Endothelial cell of umbilical vein (primary cell): ENCODE data around the gene CST9L. TPM values are rescaled to one million over a fixed set of nuclear protein-coding genes. Genes with fewer than 3 reads are reported as not detected.

ENCODE experiments used
- BruUV-seq: library from RNA; stranded (reverse); fragments of 400-500 nt; replicated peaks from 2 replicates; lab custom pipeline; 2021; lab: Mats Ljungman, UMichigan
- CTCF ChIA-PET: fragments of 300-600, 350-600 bp; sonication (Branson Sonifier 250); formaldehyde crosslinking; loops from one replicate; lab custom pipeline; 2021; ENCODE audit warnings: antibody characterized with exemption, inconsistent platforms; lab: Charles Lee
- POLR2A ChIA-PET: fragments of 300-600, 350-600 bp; sonication (Branson Sonifier 250); formaldehyde crosslinking; loops from one replicate; lab custom pipeline; 2021; ENCODE audit warnings: antibody characterized with exemption, inconsistent platforms; lab: Charles Lee
- DNase-seq: peaks from one replicate; pipeline ENCODE4 v3.0.0-alpha.2; 2011; ENCODE audit warnings: low read depth, low spot score
- FAIRE-seq: peaks from 2 replicates; lab custom pipeline; 2011; peaks lifted over from hg19 to GRCh38; lab: Jason Lieb, UNC
- H2AFZ ChIP-seq: 2 replicates; pipeline ENCODE4 v1.6.0; 2012; ENCODE audit warnings: low read depth, low read length, control low read depth, inconsistent platforms
- H3K27ac ChIP-seq: 2 replicates; pipeline ENCODE4 v1.5.1; 2011; ENCODE audit warnings: low read depth, mild to moderate bottlenecking, control low read depth, low read length, moderate library complexity; ENCODE audit not compliant: insufficient read depth
- H3K27me3 ChIP-seq, 2 experiments: 2 replicates each; pipeline versions ENCODE4 v1.6.0 to v1.6.1; 2011; ENCODE audit warnings: low read length in 2 of 2, mixed read lengths in 1 of 2; ENCODE audit not compliant: control insufficient read depth in 2 of 2, insufficient read depth in 2 of 2
- H3K36me3 ChIP-seq, 2 experiments: 2 replicates in 1 of 2; 3 replicates in 1 of 2; pipeline ENCODE4 v1.5.1; 2011; ENCODE audit warnings: low read length in 2 of 2, mild to moderate bottlenecking in 1 of 2, moderate library complexity in 1 of 2; ENCODE audit not compliant: control insufficient read depth in 2 of 2, insufficient read depth in 2 of 2; ENCODE audit errors: extremely low read depth in 1 of 2
- H3K4me1 ChIP-seq: 3 replicates; pipeline ENCODE4 v1.5.1; 2011; ENCODE audit warnings: mild to moderate bottlenecking, low read length; ENCODE audit not compliant: control insufficient read depth, insufficient read depth; ENCODE audit errors: extremely low read depth
- H3K4me2 ChIP-seq: 2 replicates; pipeline ENCODE4 v1.6.1; 2011; ENCODE audit warnings: low read length, control low read depth, mixed read lengths; ENCODE audit not compliant: insufficient read depth
- H3K4me3 ChIP-seq, 3 experiments: fragments of 200-600 bp in 1 of 3; sonication (generic), shearing (Covaris generic) in 1 of 3; replicated peaks in 1 of 3; 2 replicates each; pipeline ENCODE4 v1.5.1; 2011 to 2016; ENCODE audit warnings: control low read depth in 3 of 3, low read length in 3 of 3, mild to moderate bottlenecking in 2 of 3, inconsistent platforms in 1 of 3, low read depth in 1 of 3, moderate library complexity in 1 of 3; ENCODE audit not compliant: insufficient read depth in 1 of 3
- H3K79me2 ChIP-seq: 2 replicates; pipeline ENCODE4 v1.6.0; 2012; ENCODE audit warnings: low read length, inconsistent platforms; ENCODE audit not compliant: control insufficient read depth, insufficient read depth
- H3K9ac ChIP-seq: replicated peaks from 2 replicates; pipeline ENCODE3; 2011; ENCODE audit warnings: low read length, control low read depth; ENCODE audit not compliant: insufficient read depth; ENCODE audit errors: extremely low read depth
- H3K9me1 ChIP-seq: replicated peaks from 3 replicates; pipeline ENCODE4 v1.6.0; 2011; ENCODE audit warnings: mild to moderate bottlenecking, low read length; ENCODE audit not compliant: control insufficient read depth, insufficient read depth; ENCODE audit errors: extremely low read depth
- H3K9me3 ChIP-seq: replicated peaks from 2 replicates; pipeline ENCODE4 v1.5.1; 2012; ENCODE audit warnings: low read length, inconsistent platforms; ENCODE audit not compliant: control insufficient read depth, insufficient read depth
- H4K20me1 ChIP-seq: replicated peaks from 2 replicates; pipeline ENCODE3; 2011; ENCODE audit warnings: mild to moderate bottlenecking, low read length; ENCODE audit not compliant: control insufficient read depth, insufficient read depth; ENCODE audit errors: extremely low read depth
- EZH2 ChIP-seq: IDR thresholded peaks from 2 replicates; pipeline ENCODE4 v1.6.1; 2012; ENCODE audit warnings: borderline replicate concordance, low read depth, mild to moderate bottlenecking, moderate library complexity, low read length, inconsistent platforms; ENCODE audit not compliant: severe bottlenecking
- FOS ChIP-seq: IDR thresholded peaks from 2 replicates; pipeline ENCODE4 v1.6.1; 2011; ENCODE audit warnings: mild to moderate bottlenecking, low read length, moderate library complexity, borderline replicate concordance; ENCODE audit not compliant: insufficient read depth
- GATA2 ChIP-seq: IDR thresholded peaks from 2 replicates; pipeline ENCODE4 v1.7.0; 2011; ENCODE audit warnings: low read depth, mild to moderate bottlenecking, moderate library complexity, mixed read lengths, low read length; ENCODE audit not compliant: insufficient read length, insufficient read depth
- JUN ChIP-seq: IDR thresholded peaks from 2 replicates; pipeline ENCODE4 v1.6.1; 2011; ENCODE audit warnings: borderline replicate concordance, low read depth; ENCODE audit not compliant: insufficient read length, insufficient read depth
- MYC ChIP-seq: IDR thresholded peaks from one replicate; pipeline ENCODE4 v1.6.1; 2011; ENCODE audit warnings: mild to moderate bottlenecking, low read depth, low read length
- POLR2A ChIP-seq: IDR thresholded peaks from 2 replicates; pipeline ENCODE4 v1.6.1; 2012; ENCODE audit warnings: low read depth, mild to moderate bottlenecking, control low read depth, low read length
- POLR2AphosphoS5 ChIP-seq: IDR thresholded peaks from 2 replicates; pipeline ENCODE4 v1.6.1; 2012; ENCODE audit warnings: low read depth, mild to moderate bottlenecking, control low read depth, low read length, moderate library complexity; ENCODE audit not compliant: insufficient read depth
- dilution Hi-C: fragments of 300-500 bp; cut with MboI; formaldehyde crosslinking; loops from one replicate; pipeline ENCODE4 v1.15.0; 2019; ENCODE audit warnings: low sequenced_read_pairs; ENCODE audit not compliant: extremely low pct_ligation_motif_present
- intact Hi-C: fragments of 100-400 bp; cut with micrococcal nuclease; formaldehyde crosslinking; loops from one replicate; pipeline ENCODE4 v1.10.0; 2022
- polyA plus RNA-seq, 4 experiments: library from polyadenylated mRNA; depleted of rRNA in 3 of 4; stranded (reverse) in 3 of 4; unstranded in 1 of 4; fragments of >200 nt; gene quantifications; 2 replicates each; pipeline versions ENCODE4 v1.2.1 to v1.2.3, GENCODE V29; 2011 to 2012; ENCODE audit warnings: missing spikeins in 1 of 4
- total RNA-seq: library from RNA; stranded (reverse); gene quantifications from 2 replicates; pipeline ENCODE4 v1.2.3, GENCODE V29; 2021
- TF ChIP-seq, protein P1 (sequence below): IDR thresholded peaks from 2 replicates; pipeline ENCODE4 v1.6.1; 2011; ENCODE audit not compliant: insufficient read depth, insufficient read length
- TF ChIP-seq, protein P2 (sequence below), 2 donors: IDR thresholded peaks; 1 replicate in 1 of 2; 2 replicates in 1 of 2; pipeline ENCODE4 v1.5.1; 2011; ENCODE audit warnings: low read length in 2 of 2, mild to moderate bottlenecking in 2 of 2, moderate library complexity in 2 of 2, control low read depth in 1 of 2, inconsistent platforms in 1 of 2, low read depth in 1 of 2; ENCODE audit not compliant: insufficient read depth in 1 of 2; ENCODE audit errors: extremely low read depth in 1 of 2

CST9L gene
- total and polyA plus RNA-seq, 2 donors (not counting 3 experiments of a cell fraction or from before 2014, with no cell fraction given): not detected

DNA sequence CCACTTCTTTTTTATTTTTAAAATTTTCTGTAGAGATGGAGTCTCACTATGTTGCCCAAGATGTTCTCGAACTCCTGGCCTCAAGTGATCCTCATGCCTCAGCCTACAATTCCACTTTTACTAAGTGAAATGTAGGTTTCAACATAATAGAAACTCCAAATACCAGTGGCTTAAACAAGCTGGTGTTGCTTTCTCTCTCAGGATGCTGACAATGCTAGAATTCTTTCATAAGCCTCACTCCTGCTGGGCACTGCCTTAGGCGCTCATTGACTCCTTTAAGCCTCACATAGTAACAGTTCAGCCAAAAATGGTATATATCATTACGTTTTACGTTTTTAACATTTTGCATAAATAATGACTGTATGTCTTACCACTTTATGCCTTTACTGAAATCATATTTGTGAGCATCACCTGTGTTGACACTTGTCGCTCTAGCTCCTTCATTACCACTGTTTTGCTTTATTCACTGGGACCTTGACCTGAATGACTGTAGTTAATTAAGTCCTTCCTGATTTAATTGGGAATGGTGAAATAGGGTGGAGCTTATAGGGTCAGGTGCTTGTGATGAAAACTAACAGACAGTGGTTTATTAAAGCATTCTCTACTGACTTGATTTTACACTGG, 41.3 kb upstream of the CST9L start:
- H3K9me3 ChIP-seq: no peaks in the 10 kb centered on the region
- POLR2A ChIA-PET: no interaction called here
- intact Hi-C loops: loop anchor here (10.0 kb wide), 3 partner anchors 55 to 925 kb away; partner anchors contain the start of gene THBD

More for the DNA sequence above, 41.3 kb upstream of the CST9L start:
- dilution Hi-C loops: no loop called here
- no TSS peak for BruUV-seq
- no peaks in the 10 kb centered on the region for H3K36me3 ChIP-seq
- no peaks in the 10 kb centered on the region for H3K4me1 ChIP-seq
- no peak for DNase-seq
- H3K79me2 ChIP-seq: no peaks in the 10 kb centered on the region
- H3K9ac ChIP-seq: no peak overlapping the region
- FAIRE-seq: no peak
- H3K4me3 ChIP-seq: no peak overlapping the region
- no peak for TF ChIP-seq POLR2A
- no peak for TF ChIP-seq EZH2
- no peak for TF ChIP-seq GATA2
- TF ChIP-seq, protein P1, sequence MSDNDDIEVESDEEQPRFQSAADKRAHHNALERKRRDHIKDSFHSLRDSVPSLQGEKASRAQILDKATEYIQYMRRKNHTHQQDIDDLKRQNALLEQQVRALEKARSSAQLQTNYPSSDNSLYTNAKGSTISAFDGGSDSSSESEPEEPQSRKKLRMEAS: no peak
- TF ChIP-seq FOS: no peak
- TF ChIP-seq MYC: no peak
- TF ChIP-seq JUN: no peak
- TF ChIP-seq, protein P2, sequence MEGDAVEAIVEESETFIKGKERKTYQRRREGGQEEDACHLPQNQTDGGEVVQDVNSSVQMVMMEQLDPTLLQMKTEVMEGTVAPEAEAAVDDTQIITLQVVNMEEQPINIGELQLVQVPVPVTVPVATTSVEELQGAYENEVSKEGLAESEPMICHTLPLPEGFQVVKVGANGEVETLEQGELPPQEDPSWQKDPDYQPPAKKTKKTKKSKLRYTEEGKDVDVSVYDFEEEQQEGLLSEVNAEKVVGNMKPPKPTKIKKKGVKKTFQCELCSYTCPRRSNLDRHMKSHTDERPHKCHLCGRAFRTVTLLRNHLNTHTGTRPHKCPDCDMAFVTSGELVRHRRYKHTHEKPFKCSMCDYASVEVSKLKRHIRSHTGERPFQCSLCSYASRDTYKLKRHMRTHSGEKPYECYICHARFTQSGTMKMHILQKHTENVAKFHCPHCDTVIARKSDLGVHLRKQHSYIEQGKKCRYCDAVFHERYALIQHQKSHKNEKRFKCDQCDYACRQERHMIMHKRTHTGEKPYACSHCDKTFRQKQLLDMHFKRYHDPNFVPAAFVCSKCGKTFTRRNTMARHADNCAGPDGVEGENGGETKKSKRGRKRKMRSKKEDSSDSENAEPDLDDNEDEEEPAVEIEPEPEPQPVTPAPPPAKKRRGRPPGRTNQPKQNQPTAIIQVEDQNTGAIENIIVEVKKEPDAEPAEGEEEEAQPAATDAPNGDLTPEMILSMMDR (IDR thresholded peaks at IDR 0.05; ENCODE audit: extremely low read depth in 1 of 2, insufficient read depth in 1 of 2, low read depth in 1 of 2, low read length in 2 of 2): no peak
- no peak for TF ChIP-seq POLR2AphosphoS5
- CTCF ChIA-PET: interaction anchor here (1.0 to 1.3 kb wide), 2 partner anchors 27 to 29 kb away, joined by 3 to 4 read pairs; partner anchors contain the start of gene CST3
- H3K27me3 ChIP-seq: peaks cover 6 to 10% of the 10 kb centered on the region in 2 experiments
- H3K9me1 ChIP-seq: no peaks in the 10 kb centered on the region
- H4K20me1 ChIP-seq: no peaks in the 10 kb centered on the region
- H3K4me2 ChIP-seq: no peak overlapping the region
- no peak overlapping the region for H2AFZ ChIP-seq
- no peak overlapping the region for H3K27ac ChIP-seq
